ENCODE measurements around the gene ZNF438. TPM values are rescaled to one million over a fixed set of nuclear protein-coding genes. Genes with fewer than 3 reads are reported as not detected.

The ZNF438 gene
- total RNA-seq, 4 donors from 2014 or later: 3.7 to 8.3 (median 7.3) TPM

GRCh38 chr10:30832749-30833627 lies 198.7 kb downstream of the ZNF438 start:
- Histone ChIP-seq H3K9me3 (no peaks in the 10 kb centered on the region), H3K27ac (no peak overlapping the region), H3K4me3 (no peak overlapping the region), H3K36me3 (no peaks in the 10 kb centered on the region), H3K27me3 (no peaks in the 10 kb centered on the region), H3K4me1 (no peaks in the 10 kb centered on the region)
- TF ChIP-seq POLR2A (IDR thresholded peaks at IDR 0.05) (no peak), CTCF (IDR thresholded peaks at IDR 0.05) (no peak)
- DNase-seq: no peak

GRCh38 chr10:30832001-30832748 lies 199.5 kb downstream of the ZNF438 start:
- H3K36me3 ChIP-seq: no peaks in the 10 kb centered on the region
- H3K27ac ChIP-seq: no peak overlapping the region
- no peaks in the 10 kb centered on the region for H3K9me3 ChIP-seq
- TF ChIP-seq CTCF (IDR thresholded peaks at IDR 0.05): no peak
- TF ChIP-seq POLR2A (IDR thresholded peaks at IDR 0.05): no peak
- no peak overlapping the region for H3K4me3 ChIP-seq
- no peaks in the 10 kb centered on the region for H3K4me1 ChIP-seq
- DNase-seq: no peak
- H3K27me3 ChIP-seq: no peaks in the 10 kb centered on the region

GRCh38 chr10:30831426-30831825 lies 200.2 kb downstream of the ZNF438 start:
- Histone ChIP-seq H3K4me3 (no peak overlapping the region), H3K36me3 (no peaks in the 10 kb centered on the region), H3K9me3 (no peaks in the 10 kb centered on the region), H3K27ac (no peak overlapping the region), H3K27me3 (no peaks in the 10 kb centered on the region), H3K4me1 (no peaks in the 10 kb centered on the region)
- DNase-seq: no peak
- TF ChIP-seq POLR2A (IDR thresholded peaks at IDR 0.05) (no peak), CTCF (IDR thresholded peaks at IDR 0.05) (no peak)

- no peak for DNase-seq
- H3K9me3 ChIP-seq: no peaks in the 10 kb centered on the region
- no peak overlapping the region for H3K27ac ChIP-seq
- no peaks in the 10 kb centered on the region for H3K27me3 ChIP-seq
- H3K4me1 ChIP-seq: no peaks in the 10 kb centered on the region
- TF ChIP-seq CTCF (IDR thresholded peaks at IDR 0.05) (no peak), POLR2A (IDR thresholded peaks at IDR 0.05) (no peak)
- no peaks in the 10 kb centered on the region for H3K36me3 ChIP-seq
- H3K4me3 ChIP-seq: no peak overlapping the region
Observed at GRCh38 chr10:30830315-30831230, 201.1 kb downstream of the ZNF438 start.

GRCh38 chr10:30829901-30830300 lies 201.8 kb downstream of the ZNF438 start:
- DNase-seq: no peak
- no peaks in the 10 kb centered on the region for H3K4me1 ChIP-seq

More at GRCh38 chr10:30829901-30830300, 201.8 kb downstream of the ZNF438 start:
- Histone ChIP-seq H3K36me3 (no peaks in the 10 kb centered on the region), H3K4me3 (no peak overlapping the region), H3K27ac (no peak overlapping the region), H3K27me3 (no peaks in the 10 kb centered on the region), H3K9me3 (no peaks in the 10 kb centered on the region)
- TF ChIP-seq CTCF (IDR thresholded peaks at IDR 0.05) (no peak), POLR2A (IDR thresholded peaks at IDR 0.05) (no peak)

Data from Peyer's patch (tissue), 4 donors.